Pons (tissue), 1 donor: ENCODE data around the gene LRIT1.
"Not testable (repeated sequence)": the region's sequence is repeated elsewhere in the genome, so short reads cannot be mapped to it uniquely, and the experiment has no call there.

Source experiments
- DNase-seq: peaks from one replicate; pipeline ENCODE4 v3.0.0-alpha.2; 2016; ENCODE audit warnings: low spot score

The LRIT1 gene

GRCh38 chr10:84241185-84241790, at the start of gene LRIT1:
TSS of gene LRIT1 (minus strand) at chr10:84241546. CDS start at chr10:84241439, 107 bp downstream.
- DNase-seq, result no peak

GRCh38 chr10:84290235-84290634, 48.9 kb upstream of the LRIT1 start:
- no peak for DNase-seq

GRCh38 chr10:84289521-84290200, 48.3 kb upstream of the LRIT1 start:
- peak; percentile 62 for DNase-seq

- DNase-seq, result no peak
Observed at GRCh38 chr10:84288151-84288550, 46.8 kb upstream of the LRIT1 start.

GRCh38 chr10:84286695-84287094, 45.3 kb upstream of the LRIT1 start:
- DNase-seq, result no peak

- DNase-seq, result not testable (repeated sequence)
Observed at GRCh38 chr10:84279876-84280475, 38.6 kb upstream of the LRIT1 start.

GRCh38 chr10:84270708-84271107, 29.4 kb upstream of the LRIT1 start:
- no peak for DNase-seq

GRCh38 chr10:84269773-84270172, 28.4 kb upstream of the LRIT1 start:
- DNase-seq, result no peak

GRCh38 chr10:84269162-84269561, 27.8 kb upstream of the LRIT1 start:
- no peak for DNase-seq

GRCh38 chr10:84267503-84268126, 26.3 kb upstream of the LRIT1 start:
- DNase-seq, result peak; percentile 46

GRCh38 chr10:84265418-84265817, 24.1 kb upstream of the LRIT1 start:
- DNase-seq, result peak; percentile 53

GRCh38 chr10:84264611-84265141, 23.3 kb upstream of the LRIT1 start:
- peak; percentile 71 for DNase-seq

- DNase-seq, result no peak
Observed at GRCh38 chr10:84263716-84264115, 22.4 kb upstream of the LRIT1 start.

GRCh38 chr10:84262190-84262956, 21.0 kb upstream of the LRIT1 start:
- DNase-seq, result no peak

GRCh38 chr10:84261236-84261915, 20.0 kb upstream of the LRIT1 start:
- no peak for DNase-seq

- DNase-seq, result no peak
Observed at GRCh38 chr10:84258034-84258695, 16.8 kb upstream of the LRIT1 start.

- no peak for DNase-seq
Observed at GRCh38 chr10:84257343-84258020, 16.1 kb upstream of the LRIT1 start.

GRCh38 chr10:84256510-84257342, 15.4 kb upstream of the LRIT1 start:
- peak; percentile 38 for DNase-seq
